GM18502 (cell line): ENCODE measurements around the gene TIFAB.

Experiments used
- ATAC-seq: cut with Tn5 transposase; IDR thresholded peaks from one replicate; pipeline ENCODE4 v1.9.1; 2021; ENCODE audit warnings: mild to moderate bottlenecking; ENCODE audit not compliant: unreplicated experiment, poor library complexity

The TIFAB gene

DNA sequence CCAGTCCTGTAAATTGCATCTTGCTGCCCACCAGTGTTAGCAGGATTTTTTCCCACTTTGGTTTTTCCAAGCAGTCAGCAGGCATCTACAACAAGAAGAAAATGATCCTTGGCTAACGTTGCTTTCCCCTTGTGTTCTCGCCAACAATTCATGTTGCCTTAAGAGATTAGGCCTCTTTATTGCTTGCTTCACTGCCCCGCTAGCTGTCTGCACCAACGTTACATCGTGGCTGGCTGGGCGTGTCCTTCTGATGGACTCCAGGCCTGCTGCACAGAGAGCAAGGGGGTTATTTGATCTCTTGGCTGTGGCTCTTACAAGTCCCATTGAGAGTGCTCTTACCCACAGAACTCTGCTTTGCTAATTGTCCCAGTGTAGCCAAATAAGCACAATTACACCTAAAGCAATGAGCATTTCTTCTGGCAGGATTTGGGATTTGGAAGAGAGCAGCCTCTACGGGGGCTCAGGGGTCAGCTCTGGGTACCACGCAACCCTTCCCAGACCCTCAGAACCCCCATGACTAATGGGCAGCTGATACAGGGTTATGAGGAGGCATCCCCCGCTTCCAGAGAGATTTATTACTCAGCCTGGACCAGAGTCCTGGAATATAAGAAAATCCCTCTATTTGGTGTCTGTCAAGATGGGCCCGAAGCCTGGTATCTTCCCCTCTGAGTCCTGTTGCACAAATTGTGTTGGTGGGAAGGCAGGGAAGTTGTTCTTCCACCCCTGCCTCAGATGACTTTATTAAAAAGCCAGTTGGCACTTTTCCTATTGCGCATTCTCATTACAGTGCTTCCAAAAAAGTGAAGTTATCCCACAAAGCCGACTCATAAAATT lies 22.6 kb downstream of the TIFAB start:
- ATAC-seq = no peak

DNA sequence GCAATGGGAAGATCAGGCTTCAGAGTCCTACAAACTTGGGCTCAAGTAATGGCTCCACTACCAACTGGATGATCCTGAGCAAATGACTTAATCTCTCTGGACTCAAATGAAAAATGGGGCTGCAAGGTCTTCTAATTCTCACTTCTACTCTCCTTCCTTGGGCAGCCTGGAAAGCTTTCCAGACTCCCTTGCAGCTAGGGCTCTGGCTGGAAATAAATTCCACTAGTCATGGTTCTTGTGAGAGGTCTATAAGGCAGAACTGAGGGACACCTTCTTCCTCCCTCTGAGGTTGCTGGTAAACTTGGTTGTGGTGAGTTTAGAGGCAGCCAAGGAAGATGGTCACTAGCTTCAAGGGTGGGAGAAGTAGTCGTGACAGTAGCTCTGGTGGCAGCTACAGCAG lies 23.6 kb downstream of the TIFAB start:
- ATAC-seq = no peak

DNA sequence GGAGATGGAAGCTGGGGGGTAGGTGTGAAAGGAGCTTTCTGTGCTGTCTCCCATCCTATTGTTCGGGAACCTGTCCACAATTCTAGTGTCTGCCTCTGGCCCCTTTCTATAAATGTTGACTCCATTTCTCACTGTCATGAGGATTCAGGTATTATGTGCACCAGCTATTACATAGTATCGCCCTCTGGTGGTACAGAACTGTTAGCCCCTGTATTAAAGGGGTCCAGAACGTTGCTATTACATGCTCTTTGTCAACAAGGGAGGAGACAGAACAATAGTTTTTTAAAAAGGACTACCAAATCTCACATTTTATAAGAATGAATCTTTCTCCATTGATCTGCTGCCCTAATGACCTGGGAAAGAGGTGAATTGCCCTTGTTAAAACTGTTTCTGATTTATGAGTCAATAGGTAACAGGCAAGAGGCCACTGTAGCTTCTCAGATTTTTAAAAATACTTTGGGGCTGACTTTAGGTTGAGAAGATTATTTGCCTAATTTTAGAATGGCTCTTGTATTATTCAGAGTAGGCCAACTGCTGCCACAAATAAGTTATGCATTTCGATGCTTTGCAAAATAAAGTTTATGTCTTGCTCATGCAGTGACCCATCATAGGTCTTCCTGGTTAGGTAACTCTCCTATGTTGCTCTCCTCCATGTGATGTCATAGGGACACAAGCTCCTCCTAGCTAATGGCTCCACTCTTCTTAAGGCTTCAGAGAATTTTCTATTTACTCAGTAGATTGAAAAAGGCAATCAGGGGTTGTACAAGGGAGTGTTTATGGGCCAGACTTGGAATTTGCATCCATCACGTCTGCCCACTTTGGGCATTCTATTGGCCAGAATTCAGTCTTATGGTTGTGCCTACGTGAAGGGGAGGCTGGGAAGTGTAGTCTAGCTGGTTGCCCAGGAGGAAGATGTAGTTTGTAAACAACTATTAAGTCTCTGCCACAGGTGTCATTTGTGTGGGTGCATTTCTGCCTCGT lies 25.8 kb downstream of the TIFAB start:
- ATAC-seq = peak; percentile 93

DNA sequence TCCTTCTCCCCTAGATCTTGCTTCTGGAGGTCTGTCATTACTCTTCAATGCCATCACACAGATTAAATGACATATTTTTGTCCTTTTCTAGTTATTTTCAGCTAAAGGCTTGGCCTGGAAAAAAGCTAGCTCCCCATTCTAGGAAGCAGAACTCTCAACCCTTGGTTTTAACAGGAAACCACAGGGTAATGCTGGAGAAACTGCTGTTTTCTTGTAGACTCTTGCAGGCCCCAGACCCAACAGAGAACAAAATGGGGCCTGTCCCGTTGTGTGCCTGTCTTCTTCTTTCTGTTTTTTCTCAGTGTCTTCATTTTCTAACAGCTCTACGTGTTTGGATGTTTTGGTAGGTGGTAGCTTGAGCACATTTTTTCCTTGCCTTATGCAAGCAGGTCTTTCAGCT lies 26.5 kb downstream of the TIFAB start:
- peak; percentile 20 for ATAC-seq

DNA sequence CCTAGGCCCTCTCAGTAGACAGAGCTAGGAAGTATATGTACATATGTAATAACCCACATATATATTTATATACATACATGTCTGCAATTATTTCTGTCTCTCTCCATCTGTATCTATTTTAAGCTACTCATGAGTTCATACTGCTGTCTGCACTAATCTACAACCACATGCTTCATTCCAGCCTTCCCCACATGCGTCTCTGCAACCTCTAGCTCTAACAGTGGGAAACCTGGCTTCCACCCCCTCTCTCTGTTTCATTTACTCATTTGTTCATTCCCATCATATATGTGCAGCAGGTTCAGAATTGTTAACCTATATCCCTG lies 28.3 kb downstream of the TIFAB start:
- ATAC-seq = no peak

DNA sequence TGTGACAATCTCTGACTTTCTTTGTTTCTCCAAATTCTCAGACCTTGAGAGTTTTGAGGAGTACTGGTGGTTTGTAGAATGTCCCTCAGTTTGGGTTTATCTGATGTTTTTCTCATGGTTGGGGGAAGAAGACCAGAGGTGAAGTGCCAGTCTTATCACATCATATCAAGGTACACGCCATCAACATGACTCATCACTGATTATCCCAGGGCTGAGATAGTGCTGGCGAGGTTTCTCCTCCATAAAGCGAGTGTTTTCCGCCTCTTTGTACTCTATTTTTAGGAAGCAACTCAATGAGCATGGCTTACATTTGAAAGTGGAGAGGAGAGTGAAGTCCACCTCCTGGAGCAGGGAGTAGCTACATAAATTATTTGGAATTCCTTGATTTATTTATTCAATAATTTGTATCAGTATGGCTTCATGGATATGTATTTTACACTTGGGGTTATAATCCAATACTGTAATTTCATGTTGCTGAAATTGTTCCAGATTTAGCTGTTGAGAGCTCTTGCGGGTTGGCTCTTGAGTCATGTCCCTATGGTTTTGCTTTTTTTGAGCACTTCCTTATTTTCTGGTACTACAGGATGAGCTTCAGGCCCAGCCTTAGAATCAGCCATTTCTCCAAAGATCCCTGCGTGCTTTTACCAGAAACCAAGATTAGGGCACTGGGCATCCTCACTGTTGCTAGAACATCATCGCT lies 28.9 kb downstream of the TIFAB start:
- ATAC-seq = no peak

DNA sequence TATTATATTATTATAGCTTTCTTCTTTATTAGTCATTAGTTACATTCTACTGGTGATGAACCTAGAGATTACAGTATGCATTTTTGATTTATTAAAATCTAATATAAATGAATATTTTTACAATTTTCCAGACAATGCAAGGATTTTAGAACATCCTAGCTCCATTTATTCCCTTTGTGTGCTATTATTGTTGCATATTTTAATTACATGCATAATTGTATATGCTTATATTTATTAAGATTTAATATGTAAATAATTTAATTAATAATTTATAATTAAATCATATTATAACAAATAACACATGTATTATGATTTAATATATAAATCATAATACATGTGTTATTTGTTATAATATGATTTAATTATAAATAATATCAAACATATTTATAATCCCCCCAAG lies 29.7 kb downstream of the TIFAB start:
- ATAC-seq = no peak

DNA sequence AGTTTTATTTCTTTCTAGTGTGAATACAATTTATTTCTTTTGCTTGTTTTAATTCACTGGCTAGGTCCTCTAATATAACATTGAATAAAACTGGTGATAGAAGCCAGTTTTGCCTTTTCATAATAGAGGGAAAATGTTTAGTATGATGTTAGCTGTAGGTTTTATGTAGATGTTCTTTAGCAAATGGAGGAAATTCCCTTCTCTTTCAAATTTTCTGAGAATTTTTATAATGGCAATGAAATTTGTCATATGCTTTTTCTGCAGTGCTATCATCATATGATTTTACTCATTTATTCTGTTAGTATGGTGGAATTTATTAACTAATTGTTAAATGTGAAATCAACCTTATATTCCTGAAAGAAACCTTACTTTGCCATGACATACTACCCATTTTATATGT lies 35.1 kb downstream of the TIFAB start:
- ATAC-seq = no peak

DNA sequence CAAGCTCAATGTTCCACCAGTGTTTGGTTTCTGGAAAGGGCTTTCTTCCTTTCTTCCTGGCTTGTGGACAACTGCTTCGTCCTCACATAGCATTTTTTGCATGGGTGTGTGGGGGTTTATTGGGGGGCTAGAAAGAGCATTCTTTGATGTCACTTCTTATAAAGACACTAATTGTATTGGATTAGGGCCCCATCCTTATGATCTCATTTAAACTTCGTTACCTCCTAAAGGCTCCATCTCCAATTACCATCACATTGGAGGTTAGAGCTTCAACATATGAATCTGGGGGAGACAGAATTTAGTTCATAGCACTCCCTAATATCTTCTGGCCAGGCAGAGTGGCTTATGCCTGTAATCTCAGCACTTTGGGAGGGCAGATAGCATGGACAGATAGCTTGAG lies 47.1 kb downstream of the TIFAB start:
- ATAC-seq = no peak

DNA sequence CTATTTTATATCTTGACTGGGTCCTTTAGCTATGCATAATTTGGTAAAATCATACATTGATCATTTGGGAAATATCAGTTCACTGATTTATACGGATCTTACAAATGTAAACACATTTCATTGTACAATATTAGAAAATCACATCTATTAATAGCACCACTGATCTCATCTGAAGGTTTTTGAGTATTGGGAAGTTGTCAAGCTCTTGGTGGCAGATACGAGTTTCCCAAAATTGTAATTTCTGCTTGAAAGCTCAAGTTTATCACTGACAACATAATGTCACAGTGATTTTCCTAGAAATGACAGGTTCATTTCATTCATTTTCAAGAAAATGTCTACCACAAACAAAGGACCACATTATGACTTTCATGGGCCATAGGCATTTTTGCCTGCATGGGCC lies 50.1 kb downstream of the TIFAB start:
- ATAC-seq = no peak

DNA sequence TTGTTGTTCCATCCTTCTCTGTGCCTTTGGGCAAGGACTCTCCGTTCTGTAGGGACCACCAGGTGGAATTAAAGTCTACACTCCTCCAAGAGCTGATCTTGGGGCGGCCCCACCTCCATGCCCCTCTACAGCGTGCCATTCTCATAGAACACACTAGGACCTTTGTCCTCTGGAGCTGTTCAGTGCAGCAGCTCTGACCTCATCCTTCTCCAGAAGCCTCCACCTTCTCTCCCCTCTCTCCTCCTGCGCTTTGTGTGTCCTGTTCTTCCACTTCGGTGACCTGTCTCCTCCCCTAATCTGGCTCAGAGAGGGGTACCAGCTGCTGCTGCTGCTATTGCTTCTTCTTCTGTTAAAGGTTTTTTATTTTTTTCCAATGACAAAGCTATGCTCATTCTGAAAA lies 51.3 kb downstream of the TIFAB start:
- no peak for ATAC-seq

DNA sequence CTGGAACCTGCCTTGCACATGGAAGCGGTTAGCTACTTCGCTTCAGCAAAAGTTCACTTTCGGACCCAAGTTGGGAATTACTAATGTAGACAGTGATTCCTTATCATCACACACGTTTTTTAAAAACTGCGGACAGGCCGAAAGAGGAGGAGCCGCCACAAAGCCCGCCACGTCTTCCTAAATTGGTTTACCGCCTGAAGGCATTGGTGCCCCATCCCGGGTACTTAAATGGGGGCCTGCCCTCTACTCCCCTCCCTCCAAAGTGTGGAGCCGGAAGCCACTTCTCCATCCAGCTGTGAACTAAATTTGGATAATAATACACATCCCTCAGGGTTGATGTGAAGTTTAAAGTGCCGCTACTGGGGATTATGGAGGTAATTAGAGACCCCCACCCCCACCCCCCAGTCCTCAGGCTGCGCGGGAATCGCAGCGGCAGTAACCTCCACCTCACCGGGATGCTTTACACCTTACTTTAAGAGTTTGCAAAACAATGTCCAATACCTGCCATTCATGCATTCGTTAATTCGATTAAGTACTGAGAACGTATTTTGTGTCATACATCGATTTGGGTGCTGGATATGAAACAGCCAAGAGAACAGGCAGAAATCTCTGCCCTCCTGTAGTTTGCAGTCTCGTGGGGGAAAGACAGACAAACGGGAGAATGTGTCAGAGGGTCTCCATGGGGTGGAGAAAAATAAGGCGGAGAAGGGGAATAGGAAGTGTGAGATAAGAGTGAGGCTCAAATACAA lies 52.2 kb downstream of the TIFAB start:
- no peak for ATAC-seq

DNA sequence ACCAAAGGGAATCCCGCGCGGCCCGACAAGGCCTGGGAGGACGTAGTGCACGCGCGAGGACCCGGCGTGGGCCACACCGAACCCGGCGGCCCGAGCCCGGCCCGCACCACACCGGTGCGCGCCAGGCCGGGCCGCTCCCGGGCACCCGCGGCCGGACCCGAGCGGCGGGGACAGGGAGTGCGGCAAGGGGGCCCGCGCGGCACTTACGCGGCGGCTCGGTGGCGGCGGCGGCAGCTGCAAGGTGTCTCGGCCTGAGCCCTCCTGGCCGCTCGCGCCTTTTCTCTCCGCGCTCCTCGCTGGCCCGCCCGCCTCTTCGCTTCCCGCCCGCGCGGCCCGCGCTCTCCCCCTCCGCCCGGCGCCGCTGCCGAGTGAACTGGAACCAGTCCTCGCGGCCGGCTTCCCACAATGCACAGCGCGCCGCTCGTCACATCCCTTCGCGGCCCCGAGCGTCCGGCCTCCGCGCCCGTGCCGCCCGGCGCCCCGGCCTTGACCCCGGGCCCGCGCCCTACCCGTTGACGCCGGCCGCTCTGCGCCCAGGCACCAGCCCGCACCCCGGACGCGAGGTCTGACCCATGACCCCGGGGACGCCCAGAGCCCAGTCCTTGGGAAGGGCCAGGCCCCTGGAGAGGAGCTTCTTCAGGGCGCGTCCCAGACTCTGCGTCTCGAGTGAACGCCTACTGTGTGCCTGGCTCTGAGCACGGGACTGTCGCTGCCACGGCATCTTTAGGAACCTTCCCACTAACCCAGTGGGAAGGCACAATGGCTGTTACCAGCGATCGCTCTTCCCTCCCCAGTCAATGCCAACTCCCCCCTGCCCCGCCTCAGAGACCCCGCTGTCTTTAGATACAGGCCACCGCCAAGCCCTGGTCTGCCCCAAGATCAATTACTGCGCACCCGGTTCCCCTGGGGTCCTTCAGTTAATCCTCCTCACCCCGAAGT lies 53.0 kb downstream of the TIFAB start, which contains the start of gene MACROH2A1:
Gene MACROH2A1 (minus strand): TSS at position 377 of the 939 bp plus-strand sequence. CDS start 10,138 bp downstream, outside the sequence.
- peak; percentile 87 for ATAC-seq

DNA sequence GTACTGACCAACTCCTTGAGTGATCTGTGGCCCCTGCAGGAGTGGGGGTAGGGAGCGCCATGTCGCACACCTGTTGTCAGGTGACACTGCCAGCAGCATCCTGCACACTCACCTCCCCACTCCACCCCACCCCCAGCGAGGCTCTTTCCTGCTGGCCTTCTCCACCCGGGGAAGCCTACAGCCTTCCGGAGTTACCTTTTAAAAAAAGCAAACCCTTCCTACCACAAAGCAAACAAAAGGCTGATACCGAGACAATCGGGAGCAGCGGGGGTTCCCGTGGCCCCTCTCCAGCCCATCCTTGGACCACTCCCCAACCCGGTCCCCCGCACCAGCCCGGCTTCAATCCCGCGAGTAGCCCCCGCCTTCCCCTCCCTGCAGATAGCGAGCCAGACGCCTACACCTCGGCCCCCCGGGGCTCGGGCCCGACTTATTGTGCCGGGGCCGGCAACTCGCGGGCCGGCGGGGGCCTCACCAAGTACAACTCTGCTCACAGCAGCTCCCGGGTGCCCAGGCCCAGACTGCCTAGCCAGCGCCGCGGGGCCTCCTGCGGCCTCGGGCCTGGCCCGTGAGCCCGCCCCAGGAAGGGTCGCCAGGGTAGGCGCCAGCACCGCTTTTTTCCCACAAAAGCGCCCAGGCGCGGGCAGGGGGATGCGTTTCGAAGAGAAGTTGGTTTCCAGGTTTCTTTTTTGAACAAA lies 53.8 kb downstream of the TIFAB start:
- ATAC-seq = peak; percentile 33
